HG03060 (cell line): Measurements from ENCODE around the gene MARCHF2.

Source experiments
- ATAC-seq: cut with Tn5 transposase; IDR thresholded peaks from one replicate; pipeline ENCODE4 v1.9.1; 2021; ENCODE audit warnings: low read depth, moderate number of reproducible peaks; ENCODE audit not compliant: unreplicated experiment

MARCHF2 gene

GRCh38 chr19:8469613-8470368 is 56.7 kb downstream of the MARCHF2 start:
- no peak for ATAC-seq

GRCh38 chr19:8473648-8474476 is 60.8 kb downstream of the MARCHF2 start:
- peak; percentile 52 for ATAC-seq

GRCh38 chr19:8475005-8475404 is 61.9 kb downstream of the MARCHF2 start:
- no peak for ATAC-seq

GRCh38 chr19:8476524-8476923 is 63.4 kb downstream of the MARCHF2 start:
- ATAC-seq: no peak

- no peak for ATAC-seq
Observed at GRCh38 chr19:8477889-8478288, 64.8 kb downstream of the MARCHF2 start.

GRCh38 chr19:8478598-8478997 is 65.5 kb downstream of the MARCHF2 start:
- no peak for ATAC-seq

GRCh38 chr19:8481201-8481600 is 68.1 kb downstream of the MARCHF2 start:
- ATAC-seq: no peak

- ATAC-seq: no peak
Observed at GRCh38 chr19:8481616-8482015, 68.5 kb downstream of the MARCHF2 start.

- ATAC-seq: no peak
Observed at GRCh38 chr19:8482696-8483095, 69.6 kb downstream of the MARCHF2 start.

- no peak for ATAC-seq
Observed at GRCh38 chr19:8483165-8483564, 70.1 kb downstream of the MARCHF2 start.

GRCh38 chr19:8484331-8484894 is 71.3 kb downstream of the MARCHF2 start:
- ATAC-seq: no peak

GRCh38 chr19:8485561-8486371 is 72.7 kb downstream of the MARCHF2 start:
- no peak for ATAC-seq

GRCh38 chr19:8486661-8487136 is 73.6 kb downstream of the MARCHF2 start:
- no peak for ATAC-seq

- ATAC-seq: no peak
Observed at GRCh38 chr19:8487137-8487851, 74.2 kb downstream of the MARCHF2 start.

- ATAC-seq: no peak
Observed at GRCh38 chr19:8488365-8488764, 75.3 kb downstream of the MARCHF2 start.
